Mucosa of rectum (tissue), 2 donors: ENCODE results near the gene ITPKA.

ENCODE experiments used
- H3K27ac ChIP-seq, 2 donors: one replicate each; pipeline ENCODE4 v1.7.0; 2013; ENCODE audit warnings: inconsistent platforms in 2 of 2, low read depth in 2 of 2, low read length in 2 of 2
- H3K27me3 ChIP-seq, 2 donors: one replicate each; pipeline ENCODE4 v1.7.0; 2013; ENCODE audit warnings: low read length in 2 of 2; ENCODE audit not compliant: control insufficient read depth in 2 of 2, insufficient read depth in 2 of 2
- H3K36me3 ChIP-seq, 2 donors: one replicate each; pipeline ENCODE4 v1.7.0; 2013; ENCODE audit warnings: low read length in 2 of 2; ENCODE audit not compliant: control insufficient read depth in 2 of 2, insufficient read depth in 2 of 2
- H3K4me1 ChIP-seq, 2 donors: one replicate each; pipeline ENCODE4 v1.7.0; 2013; ENCODE audit warnings: low read length in 2 of 2, mild to moderate bottlenecking in 1 of 2; ENCODE audit not compliant: control insufficient read depth in 2 of 2, insufficient read depth in 2 of 2
- H3K4me3 ChIP-seq, 2 donors: one replicate each; pipeline ENCODE4 v1.7.0; 2013; ENCODE audit warnings: low read length in 2 of 2
- H3K9ac ChIP-seq, 2 donors: one replicate each; pipeline ENCODE4 v1.7.0; 2013; ENCODE audit warnings: low read length in 2 of 2, low read depth in 1 of 2, mild to moderate bottlenecking in 1 of 2
- H3K9me3 ChIP-seq, 2 donors: one replicate each; pipeline ENCODE4 v1.7.0; 2013; ENCODE audit warnings: low read length in 2 of 2; ENCODE audit not compliant: control insufficient read depth in 2 of 2
- donor health status: healthy.
- donor health status: Normal muscosa, but diverticular disease.

Gene ITPKA

GRCh38 chr15:41487802-41488201 lies 5.9 kb upstream of the ITPKA start:
- H3K36me3 ChIP-seq: no peaks in the 10 kb centered on the region
- H3K27me3 ChIP-seq: peaks cover 0 to 3% of the 10 kb centered on the region in 2 donors
- H3K27ac ChIP-seq: peak overlapping the region; percentile 43 to 59
- no peaks in the 10 kb centered on the region for H3K9me3 ChIP-seq
- H3K9ac ChIP-seq: no peak overlapping the region
- no peak overlapping the region for H3K4me3 ChIP-seq
- H3K4me1 ChIP-seq: peaks cover 21 to 41% of the 10 kb centered on the region in 2 donors

GRCh38 chr15:41489641-41490040 lies 4.0 kb upstream of the ITPKA start:
- no peaks in the 10 kb centered on the region for H3K9me3 ChIP-seq
- H3K27me3 ChIP-seq: peaks cover 0 to 3% of the 10 kb centered on the region in 2 donors
- H3K4me3 ChIP-seq: no peak overlapping the region
- no peak overlapping the region for H3K9ac ChIP-seq
- H3K36me3 ChIP-seq: no peaks in the 10 kb centered on the region
- no peak overlapping the region for H3K27ac ChIP-seq
- peaks cover 20 to 28% of the 10 kb centered on the region in 2 donors for H3K4me1 ChIP-seq

- H3K36me3 ChIP-seq: no peaks in the 10 kb centered on the region
- H3K9ac ChIP-seq: no peak overlapping the region
- H3K27me3 ChIP-seq: peaks cover 0 to 3% of the 10 kb centered on the region in 2 donors
- no peak overlapping the region for H3K27ac ChIP-seq
- no peaks in the 10 kb centered on the region for H3K9me3 ChIP-seq
- H3K4me3 ChIP-seq: no peak overlapping the region
- peaks cover 25 to 32% of the 10 kb centered on the region in 2 donors for H3K4me1 ChIP-seq
Observed at GRCh38 chr15:41490355-41490754, 3.3 kb upstream of the ITPKA start.

- H3K27me3 ChIP-seq: peaks cover 0 to 5% of the 10 kb centered on the region in 2 donors
- H3K4me1 ChIP-seq: peaks cover 31 to 38% of the 10 kb centered on the region in 2 donors
- H3K27ac ChIP-seq: no peak overlapping the region
- no peak overlapping the region for H3K4me3 ChIP-seq
- no peak overlapping the region for H3K9ac ChIP-seq
- no peaks in the 10 kb centered on the region for H3K9me3 ChIP-seq
- no peaks in the 10 kb centered on the region for H3K36me3 ChIP-seq
Observed at GRCh38 chr15:41491889-41492288, 1.8 kb upstream of the ITPKA start.

GRCh38 chr15:41492597-41493204 lies 973 bp upstream of the ITPKA start:
- H3K27ac ChIP-seq: peak overlapping the region; percentile 93 to 95
- H3K36me3 ChIP-seq: no peaks in the 10 kb centered on the region
- peaks cover 0 to 5% of the 10 kb centered on the region in 2 donors for H3K27me3 ChIP-seq
- peak overlapping the region; percentile 26 to 85 for H3K9ac ChIP-seq
- H3K9me3 ChIP-seq: no peaks in the 10 kb centered on the region
- H3K4me3 ChIP-seq: peak overlapping the region; percentile 74 to 78
- peaks cover 29 to 31% of the 10 kb centered on the region in 2 donors for H3K4me1 ChIP-seq

- peak overlapping the region; percentile 41 to 74 for H3K9ac ChIP-seq
Observed at GRCh38 chr15:41493902-41494189, 172 bp downstream of the ITPKA start.

GRCh38 chr15:41494190-41494921 lies 682 bp downstream of the ITPKA start:
- Histone ChIP-seq H3K9me3 (no peaks in the 10 kb centered on the region), H3K9ac (peak overlapping the region; percentile 41 to 74), H3K36me3 (no peaks in the 10 kb centered on the region), H3K27me3 (peaks cover 0 to 7% of the 10 kb centered on the region in 2 donors), H3K27ac (peak overlapping the region; percentile 90 to 93), H3K4me3 (peak overlapping the region; percentile 55 to 78), H3K4me1 (peaks cover 24 to 26% of the 10 kb centered on the region in 2 donors)

More at GRCh38 chr15:41493902-41494189, 172 bp downstream of the ITPKA start:
- peaks cover 24 to 26% of the 10 kb centered on the region in 2 donors for H3K4me1 ChIP-seq
- no peaks in the 10 kb centered on the region for H3K9me3 ChIP-seq
- H3K27me3 ChIP-seq: peaks cover 0 to 7% of the 10 kb centered on the region in 2 donors
- H3K36me3 ChIP-seq: no peaks in the 10 kb centered on the region
- peak overlapping the region; percentile 90 to 93 for H3K27ac ChIP-seq
- H3K4me3 ChIP-seq: peak overlapping the region; percentile 55 to 78

GRCh38 chr15:41494922-41495735 lies 1.5 kb downstream of the ITPKA start:
- Histone ChIP-seq H3K9ac (peak overlapping the region; percentile 61 to 74), H3K27ac (peak overlapping the region; percentile 90 to 93)

GRCh38 chr15:41495736-41496599 lies 2.3 kb downstream of the ITPKA start:
- Histone ChIP-seq H3K9ac (peak overlapping the region in 1 of 2 donors; percentile 74), H3K27me3 (peaks cover 3 to 6% of the 10 kb centered on the region in 2 donors), H3K27ac (peak overlapping the region; percentile 90 to 93), H3K4me3 (peak overlapping the region; percentile 41 to 78), H3K4me1 (peaks cover 24 to 26% of the 10 kb centered on the region in 2 donors), H3K36me3 (no peaks in the 10 kb centered on the region), H3K9me3 (no peaks in the 10 kb centered on the region)

More at GRCh38 chr15:41494922-41495735, 1.5 kb downstream of the ITPKA start:
- H3K36me3 ChIP-seq: no peaks in the 10 kb centered on the region
- peaks cover 24 to 26% of the 10 kb centered on the region in 2 donors for H3K4me1 ChIP-seq
- H3K4me3 ChIP-seq: peak overlapping the region; percentile 55 to 78
- no peaks in the 10 kb centered on the region for H3K9me3 ChIP-seq
- peaks cover under 1 to 7% of the 10 kb centered on the region in 2 donors for H3K27me3 ChIP-seq
